Stimulated activated CD4-positive, alpha-beta T cell treated with anti-CD3 and anti-CD28 coated beads, TNF-alpha, amount 100 ng/mL, for 1 hour (primary cell): Measurements from ENCODE around the gene PDF.

Experiments
- DNase-seq, 3 donors: peaks; one replicate each; pipeline ENCODE4 v3.0.0-alpha.2; 2020; ENCODE audit warnings: low read depth in 3 of 3, low spot score in 1 of 3

The PDF gene

DNA sequence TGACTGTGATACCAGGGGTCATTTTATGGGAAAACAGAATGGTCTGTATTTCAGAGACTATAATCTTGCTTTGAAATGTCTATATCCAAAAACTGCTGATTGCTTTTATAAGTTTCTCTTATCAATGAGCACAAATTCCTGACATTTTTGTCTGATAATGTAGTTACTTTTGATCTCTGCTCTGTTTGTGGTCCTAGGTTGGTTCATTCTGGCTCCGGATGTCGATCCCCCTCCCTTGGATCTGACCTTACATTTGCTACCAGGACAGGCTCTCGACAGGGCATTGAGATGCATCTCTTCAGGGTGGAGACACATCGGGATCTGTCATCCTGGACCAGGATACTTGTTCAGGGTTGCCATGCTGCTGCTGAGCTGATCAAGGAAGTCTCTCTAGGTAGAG, 46.5 kb downstream of the PDF start:
- DNase-seq = no peak

DNA sequence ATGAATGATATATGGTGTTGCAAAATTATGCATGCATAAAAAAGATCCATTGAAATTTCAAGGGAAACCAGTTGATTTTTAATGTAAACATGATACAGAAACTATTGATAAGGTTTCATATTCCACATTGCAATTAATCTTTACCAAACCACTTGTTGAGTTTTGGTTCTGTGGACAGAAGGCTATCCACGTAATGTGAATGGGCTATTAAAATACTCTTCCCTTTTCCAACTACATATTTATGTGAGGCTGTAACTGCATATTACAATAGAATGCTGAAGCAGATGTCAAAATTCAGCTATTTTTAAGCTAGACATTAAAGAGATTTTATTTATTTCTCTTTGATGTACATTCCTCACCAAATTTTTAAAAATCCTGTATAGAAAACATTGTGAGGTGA, 53.0 kb downstream of the PDF start:
- no peak for DNase-seq
